Kidney (tissue), 14 donors: ENCODE measurements around the gene TSPOAP1. TPM values are rescaled to one million over a fixed set of nuclear protein-coding genes. Genes with fewer than 3 reads are reported as not detected.

Experiments used
- DNase-seq, 5 donors: peaks; one replicate each; pipeline ENCODE4 v3.0.0-alpha.2; 2013 to 2020
- FAIRE-seq: peaks from 2 replicates; lab custom pipeline; 2012; peaks lifted over from hg19 to GRCh38; lab: Jason Lieb, UNC
- H3K27ac ChIP-seq, 2 donors: one replicate each; pipeline ENCODE4 v1.7.0; 2013; ENCODE audit warnings: low read depth in 2 of 2, low read length in 2 of 2, inconsistent platforms in 1 of 2
- H3K27me3 ChIP-seq: one replicate; pipeline ENCODE4 v1.7.1; 2013; ENCODE audit warnings: low read length, inconsistent platforms; ENCODE audit not compliant: control insufficient read depth, insufficient read depth
- H3K36me3 ChIP-seq, 3 donors: one replicate each; pipeline versions ENCODE4 v1.7.0 to v1.7.1; 2013; ENCODE audit warnings: low read length in 3 of 3, control low read depth in 1 of 3, inconsistent platforms in 1 of 3; ENCODE audit not compliant: insufficient read depth in 3 of 3, control insufficient read depth in 2 of 3
- H3K4me1 ChIP-seq, 3 donors: one replicate each; pipeline versions ENCODE4 v1.7.0 to v1.7.1; 2013; ENCODE audit warnings: low read length in 3 of 3, inconsistent platforms in 1 of 3, low read depth in 1 of 3; ENCODE audit not compliant: control insufficient read depth in 2 of 3, insufficient read depth in 2 of 3
- H3K4me3 ChIP-seq, 3 donors: one replicate each; pipeline versions ENCODE4 v1.7.0 to v1.8.1; 2013; ENCODE audit warnings: low read length in 3 of 3, control low read depth in 1 of 3, inconsistent platforms in 1 of 3
- H3K9ac ChIP-seq, 3 donors: one replicate each; pipeline versions ENCODE4 v1.7.0 to v1.7.1; 2013; ENCODE audit warnings: low read length in 3 of 3, control low read depth in 1 of 3, inconsistent platforms in 1 of 3
- H3K9me3 ChIP-seq, 3 donors: one replicate each; pipeline versions ENCODE4 v1.7.0 to v1.7.1; 2013; ENCODE audit warnings: low read length in 3 of 3, control low read depth in 1 of 3, inconsistent platforms in 1 of 3; ENCODE audit not compliant: control insufficient read depth in 2 of 3, insufficient read depth in 1 of 3
- intact Hi-C: fragments of 100-400 bp; cut with DNase I; formaldehyde crosslinking; loops from one replicate; pipeline ENCODE4 v1.11.1; 2022
- polyA plus RNA-seq: library from polyadenylated mRNA; stranded (reverse); fragments of 350-450 nt; fragmentation: Illumina TruSeq; extraction: RNeasy Lipid Tissue Mini Kit (QIAGEN cat#74804); gene quantifications from one replicate; pipeline ENCODE4 v1.2.3, GENCODE V29; 2014; ENCODE audit warnings: low read depth, low replicate concordance; ENCODE audit not compliant: insufficient read depth
- total RNA-seq: library from RNA; stranded (reverse); fragmentation: NEBNext Ultra II Directional; extraction: Animal tissue kit (Norgen Biotek cat#: 25700); gene quantifications from one replicate; pipeline ENCODE4 v1.2.1, GENCODE V29; 2021
- TF ChIP-seq, protein P1 (sequence below): IDR thresholded peaks from 3 replicates; pipeline ENCODE4 v1.5.1; 2012; ENCODE audit warnings: mild to moderate bottlenecking, moderate library complexity, borderline replicate concordance; ENCODE audit not compliant: insufficient read depth; ENCODE audit errors: extremely low read depth
- donor health status: control.
- donor health status: control.
- donor health status: control.
- donor health status: control.
- donor health status: control.
- donor health status: DM: yes; HTN: yes; CAD: no.
- donor health status: Normal renal cell carcinoma (clear cell type).

Gene TSPOAP1
- total and polyA plus RNA-seq, 2 donors from 2014 or later: 12.5 to 30.6 TPM

DNA sequence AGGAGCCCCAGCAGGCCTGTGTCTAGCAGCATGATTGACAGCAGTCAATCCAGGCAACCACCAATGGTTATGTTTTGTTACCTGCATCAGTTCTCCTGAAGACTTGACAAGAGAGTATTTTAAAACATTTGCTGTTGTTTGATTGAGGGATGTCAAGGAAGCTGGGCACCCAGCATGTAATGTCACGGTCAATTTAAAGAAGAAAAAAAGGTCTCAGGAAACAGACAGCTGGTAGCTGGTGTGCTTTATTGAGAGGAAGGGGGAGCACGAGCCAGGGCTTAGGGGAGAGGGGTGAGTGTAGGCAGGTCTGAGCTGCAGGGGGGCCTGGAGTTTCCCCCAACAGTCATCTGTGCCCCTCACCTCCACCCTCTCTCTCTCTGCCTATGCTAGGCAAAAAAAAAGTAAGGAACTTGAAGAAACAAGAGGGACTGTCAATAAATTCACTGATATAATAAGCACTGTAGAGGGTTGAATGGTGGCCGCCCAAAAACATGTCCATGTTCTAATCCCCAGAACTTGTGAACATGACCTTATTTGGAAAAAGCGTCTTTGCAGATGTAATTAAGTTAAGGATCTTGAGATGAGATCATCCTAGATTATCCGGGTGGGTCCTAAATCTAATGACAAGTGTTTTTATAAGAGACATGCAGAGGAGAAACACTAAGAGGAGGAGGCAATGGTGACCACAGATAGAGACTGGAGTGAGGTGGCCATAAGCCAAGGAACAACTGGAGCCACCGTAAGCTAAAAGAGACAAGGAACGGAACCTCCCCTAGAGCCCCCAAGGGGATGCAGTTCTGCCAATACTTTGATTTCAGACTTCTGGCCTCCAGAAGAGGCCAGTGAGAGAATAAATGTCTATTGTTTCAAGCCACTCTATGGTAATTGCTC lies 14.5 kb downstream of the TSPOAP1 start:
- intact Hi-C loops: no loop called here
- no peaks in the 10 kb centered on the region for H3K36me3 ChIP-seq
- TF ChIP-seq, protein P1, sequence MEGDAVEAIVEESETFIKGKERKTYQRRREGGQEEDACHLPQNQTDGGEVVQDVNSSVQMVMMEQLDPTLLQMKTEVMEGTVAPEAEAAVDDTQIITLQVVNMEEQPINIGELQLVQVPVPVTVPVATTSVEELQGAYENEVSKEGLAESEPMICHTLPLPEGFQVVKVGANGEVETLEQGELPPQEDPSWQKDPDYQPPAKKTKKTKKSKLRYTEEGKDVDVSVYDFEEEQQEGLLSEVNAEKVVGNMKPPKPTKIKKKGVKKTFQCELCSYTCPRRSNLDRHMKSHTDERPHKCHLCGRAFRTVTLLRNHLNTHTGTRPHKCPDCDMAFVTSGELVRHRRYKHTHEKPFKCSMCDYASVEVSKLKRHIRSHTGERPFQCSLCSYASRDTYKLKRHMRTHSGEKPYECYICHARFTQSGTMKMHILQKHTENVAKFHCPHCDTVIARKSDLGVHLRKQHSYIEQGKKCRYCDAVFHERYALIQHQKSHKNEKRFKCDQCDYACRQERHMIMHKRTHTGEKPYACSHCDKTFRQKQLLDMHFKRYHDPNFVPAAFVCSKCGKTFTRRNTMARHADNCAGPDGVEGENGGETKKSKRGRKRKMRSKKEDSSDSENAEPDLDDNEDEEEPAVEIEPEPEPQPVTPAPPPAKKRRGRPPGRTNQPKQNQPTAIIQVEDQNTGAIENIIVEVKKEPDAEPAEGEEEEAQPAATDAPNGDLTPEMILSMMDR: no peak
- no peak overlapping the region for H3K27ac ChIP-seq
- H3K27me3 ChIP-seq: no peaks in the 10 kb centered on the region
- no peak overlapping the region for H3K4me3 ChIP-seq
- peak in 1 of 5 donors; percentile 5 for DNase-seq
- FAIRE-seq: no peak
- no peaks in the 10 kb centered on the region for H3K9me3 ChIP-seq
- H3K4me1 ChIP-seq: no peaks in the 10 kb centered on the region
- H3K9ac ChIP-seq: no peak overlapping the region

DNA sequence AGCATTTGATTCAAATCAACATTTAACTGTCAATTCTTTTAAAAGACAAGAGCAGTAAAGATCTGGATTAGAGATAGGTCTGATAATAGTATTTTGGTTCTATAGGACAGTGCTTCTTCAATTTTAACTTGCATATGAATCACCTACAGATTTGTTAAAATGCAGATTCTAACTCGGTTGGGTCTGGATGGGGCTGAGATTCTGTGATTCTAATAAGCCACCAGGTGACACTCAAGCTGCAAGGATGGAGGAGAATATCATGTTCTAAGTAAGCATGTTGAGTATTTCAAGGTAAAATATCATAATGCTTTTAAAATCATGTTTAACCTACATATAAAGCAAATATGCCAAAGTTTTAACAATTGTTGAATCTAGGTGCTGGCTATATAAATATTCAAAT lies 15.8 kb downstream of the TSPOAP1 start:
- Histone ChIP-seq H3K9ac (no peak overlapping the region), H3K36me3 (no peaks in the 10 kb centered on the region), H3K4me3 (no peak overlapping the region), H3K4me1 (no peaks in the 10 kb centered on the region), H3K9me3 (no peaks in the 10 kb centered on the region), H3K27me3 (no peaks in the 10 kb centered on the region), H3K27ac (no peak overlapping the region)
- TF ChIP-seq, protein P1: no peak
- DNase-seq (no peak), FAIRE-seq (no peak)
- intact Hi-C loops: no loop called here

DNA sequence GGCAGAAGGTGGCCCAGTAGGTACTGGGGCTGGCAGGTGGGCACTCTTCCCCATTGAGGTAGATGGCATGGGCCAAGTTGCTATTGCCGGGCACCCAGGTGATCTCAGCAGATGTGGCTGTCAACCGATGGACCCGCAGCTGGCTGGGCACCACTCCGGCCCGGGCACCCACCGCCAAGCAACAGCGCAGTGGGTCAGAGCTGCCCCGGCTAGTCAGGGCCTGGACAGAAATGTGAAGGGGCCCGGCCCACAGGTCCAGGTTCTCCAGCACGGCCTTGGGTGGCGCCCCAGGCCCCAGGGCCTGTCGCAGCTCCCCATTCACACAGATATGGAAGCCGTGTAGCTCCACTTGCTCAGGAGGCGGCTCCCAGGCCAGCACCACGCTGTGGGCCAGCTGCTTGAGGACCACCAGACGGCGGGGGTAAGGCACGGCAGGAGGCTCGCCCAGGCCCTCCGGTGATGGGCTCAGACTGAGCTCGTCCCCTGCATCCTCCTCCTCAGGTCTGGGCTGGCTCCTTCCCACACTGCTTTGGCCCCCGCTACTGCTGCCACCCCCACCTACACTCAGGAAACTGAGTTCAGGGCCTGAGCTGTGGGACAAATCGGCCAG lies 16.5 kb downstream of the TSPOAP1 start:
- Histone ChIP-seq H3K9me3 (no peaks in the 10 kb centered on the region), H3K36me3 (no peaks in the 10 kb centered on the region), H3K4me1 (no peaks in the 10 kb centered on the region), H3K27me3 (no peaks in the 10 kb centered on the region), H3K4me3 (no peak overlapping the region), H3K9ac (no peak overlapping the region), H3K27ac (no peak overlapping the region)
- FAIRE-seq (no peak), DNase-seq (peak in 2 of 5 donors; percentile 7 to 64)
- intact Hi-C loops: no loop called here
- TF ChIP-seq, protein P1: no peak
